Measurements from ENCODE around the gene MAP4K2.
"Not testable (repeated sequence)": the region's sequence is repeated elsewhere in the genome, so short reads cannot be mapped to it uniquely, and the experiment has no call there.

Gene MAP4K2

DNA sequence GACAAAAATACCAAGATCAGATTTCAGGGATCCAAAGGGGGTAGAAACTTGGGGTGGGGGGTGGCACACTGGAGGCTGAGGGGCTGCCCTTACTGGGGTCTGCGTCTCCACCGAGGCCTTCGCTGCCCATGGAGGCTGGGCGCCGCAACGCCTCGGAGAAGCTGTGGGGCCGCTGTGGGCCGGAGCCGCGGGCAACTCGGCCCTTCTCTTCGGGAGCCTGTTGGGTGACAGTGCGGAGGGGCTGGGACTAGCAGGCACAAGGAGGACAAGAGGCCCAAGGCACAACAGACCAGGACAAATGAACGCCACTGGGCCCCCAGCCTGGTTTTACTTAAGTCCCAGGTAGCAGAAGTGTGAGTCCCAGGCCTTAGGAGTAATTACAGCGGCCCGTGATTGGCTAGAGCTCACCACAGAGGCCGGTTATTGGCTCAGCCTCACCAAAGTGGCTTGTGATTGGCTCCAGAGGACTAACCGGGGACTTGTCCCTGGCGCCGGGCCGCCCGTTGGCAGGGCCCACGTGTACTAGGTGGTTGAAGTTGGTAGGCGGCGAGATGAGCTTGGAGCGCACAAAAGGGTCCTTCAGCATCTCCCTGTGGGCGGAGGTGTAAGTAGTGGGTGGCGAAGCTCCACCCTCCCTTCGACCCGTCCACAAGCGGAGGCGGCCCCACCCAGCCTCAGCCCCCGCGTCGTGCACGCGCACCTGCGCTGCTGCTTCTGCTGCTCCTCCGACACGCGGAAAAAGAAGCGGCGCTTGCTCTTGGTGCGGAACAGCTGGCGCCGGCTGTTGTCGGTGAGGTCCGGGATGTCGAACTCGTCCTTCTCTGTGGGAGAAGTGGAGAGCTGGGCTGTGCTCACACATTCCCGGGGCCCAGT, 23.8 kb upstream of the MAP4K2 start:
- no peaks in the 10 kb centered on the region for H3K36me3 ChIP-seq (ENCODE audit: insufficient read depth, low read length)
- no peaks in the 10 kb centered on the region for H3K4me1 ChIP-seq (ENCODE audit: insufficient read depth, low read length)
- no peak overlapping the region for H3K27ac ChIP-seq (ENCODE audit: low read depth, low read length)
- no peak overlapping the region for H3K9ac ChIP-seq (ENCODE audit: low read length)
- no peak overlapping the region for H3K4me3 ChIP-seq (ENCODE audit: low read depth in 1 of 2, low read length in 2 of 2)
- no peaks in the 10 kb centered on the region for H3K9me3 ChIP-seq (ENCODE audit: low read length)
- no peaks in the 10 kb centered on the region for H3K27me3 ChIP-seq (ENCODE audit: control insufficient read depth in 1 of 2, insufficient read depth in 2 of 2, low read length in 2 of 2)

DNA sequence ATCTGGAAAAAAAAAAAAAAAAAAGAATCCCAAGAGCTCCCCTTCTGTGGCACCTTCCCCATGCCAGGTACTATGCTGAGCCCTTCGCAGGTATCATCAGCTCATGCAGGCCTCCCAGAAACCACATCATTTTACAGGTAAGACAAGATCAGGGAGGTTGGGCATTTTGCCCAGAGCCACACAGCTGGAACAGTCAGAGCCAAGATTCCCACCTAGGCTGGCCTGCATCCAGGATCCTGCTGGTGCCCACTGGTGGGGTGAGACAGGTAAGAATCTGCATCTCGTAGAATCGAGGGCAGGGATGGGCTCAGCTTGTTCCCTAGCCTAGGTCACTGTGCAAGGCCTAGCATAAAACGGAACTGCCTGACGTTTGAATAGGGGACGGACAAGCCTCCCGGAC, 23.0 kb upstream of the MAP4K2 start:
- no peak overlapping the region for H3K27ac ChIP-seq (ENCODE audit: low read depth, low read length)
- H3K36me3 ChIP-seq (ENCODE audit: insufficient read depth, low read length) = no peaks in the 10 kb centered on the region
- no peaks in the 10 kb centered on the region for H3K4me1 ChIP-seq (ENCODE audit: insufficient read depth, low read length)
- H3K9me3 ChIP-seq (ENCODE audit: low read length) = no peaks in the 10 kb centered on the region
- H3K4me3 ChIP-seq (ENCODE audit: low read depth in 1 of 2, low read length in 2 of 2) = no peak overlapping the region
- H3K9ac ChIP-seq (ENCODE audit: low read length) = no peak overlapping the region
- no peaks in the 10 kb centered on the region for H3K27me3 ChIP-seq (ENCODE audit: control insufficient read depth in 1 of 2, insufficient read depth in 2 of 2, low read length in 2 of 2)

DNA sequence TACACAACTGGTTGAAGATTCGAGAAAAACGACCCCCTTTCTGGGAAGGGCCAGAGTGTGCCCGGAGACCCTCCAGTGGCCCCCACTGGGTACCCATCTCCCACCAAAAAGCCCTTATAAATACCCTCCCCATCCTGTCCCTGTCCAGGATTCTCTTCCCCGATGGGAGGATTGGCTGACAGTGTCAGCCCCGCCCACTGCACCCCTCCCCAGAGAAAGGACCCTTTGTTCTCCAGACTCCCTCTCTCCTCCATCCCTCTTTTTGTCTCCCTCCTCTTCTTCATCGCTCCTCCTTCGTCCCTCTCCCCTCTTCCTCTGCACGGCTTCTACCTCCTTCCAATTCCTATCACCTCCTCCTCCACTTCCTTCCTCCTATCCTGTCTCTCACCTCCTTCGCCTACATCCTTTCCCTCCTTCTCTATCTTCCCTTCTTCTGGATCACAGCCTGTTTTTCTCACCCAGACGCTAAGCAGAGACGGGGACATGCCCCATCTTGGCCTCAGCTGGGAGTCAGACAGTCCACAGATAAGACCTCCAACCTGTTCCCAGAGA, 20.6 kb upstream of the MAP4K2 start:
- H3K4me3 ChIP-seq (ENCODE audit: low read depth in 1 of 2, low read length in 2 of 2) = no peak overlapping the region
- H3K4me1 ChIP-seq (ENCODE audit: insufficient read depth, low read length) = no peaks in the 10 kb centered on the region
- no peak overlapping the region for H3K27ac ChIP-seq (ENCODE audit: low read depth, low read length)
- H3K27me3 ChIP-seq (ENCODE audit: control insufficient read depth in 1 of 2, insufficient read depth in 2 of 2, low read length in 2 of 2) = no peaks in the 10 kb centered on the region
- no peaks in the 10 kb centered on the region for H3K36me3 ChIP-seq (ENCODE audit: insufficient read depth, low read length)
- no peaks in the 10 kb centered on the region for H3K9me3 ChIP-seq (ENCODE audit: low read length)
- no peak overlapping the region for H3K9ac ChIP-seq (ENCODE audit: low read length)

GRCh38 chr11:64817476-64817875, 14.5 kb upstream of the MAP4K2 start:
- no peak overlapping the region for H3K9ac ChIP-seq (ENCODE audit: low read length)
- no peaks in the 10 kb centered on the region for H3K27me3 ChIP-seq (ENCODE audit: control insufficient read depth in 1 of 2, insufficient read depth in 2 of 2, low read length in 2 of 2)
- H3K4me1 ChIP-seq (ENCODE audit: insufficient read depth, low read length) = no peaks in the 10 kb centered on the region
- no peak overlapping the region for H3K27ac ChIP-seq (ENCODE audit: low read depth, low read length)
- no peaks in the 10 kb centered on the region for H3K36me3 ChIP-seq (ENCODE audit: insufficient read depth, low read length)
- H3K4me3 ChIP-seq (ENCODE audit: low read depth in 1 of 2, low read length in 2 of 2) = no peak overlapping the region
- H3K9me3 ChIP-seq (ENCODE audit: low read length) = no peaks in the 10 kb centered on the region

- not testable (repeated sequence) for H3K9ac ChIP-seq (ENCODE audit: low read length); H3K27me3 ChIP-seq (ENCODE audit: control insufficient read depth in 1 of 2, insufficient read depth in 2 of 2, low read length in 2 of 2); H3K27ac ChIP-seq (ENCODE audit: low read depth, low read length); H3K9me3 ChIP-seq (ENCODE audit: low read length); H3K4me1 ChIP-seq (ENCODE audit: insufficient read depth, low read length); H3K4me3 ChIP-seq (ENCODE audit: low read depth in 1 of 2, low read length in 2 of 2); H3K36me3 ChIP-seq (ENCODE audit: insufficient read depth, low read length)
Observed at GRCh38 chr11:64815433-64815832, 12.4 kb upstream of the MAP4K2 start.

DNA sequence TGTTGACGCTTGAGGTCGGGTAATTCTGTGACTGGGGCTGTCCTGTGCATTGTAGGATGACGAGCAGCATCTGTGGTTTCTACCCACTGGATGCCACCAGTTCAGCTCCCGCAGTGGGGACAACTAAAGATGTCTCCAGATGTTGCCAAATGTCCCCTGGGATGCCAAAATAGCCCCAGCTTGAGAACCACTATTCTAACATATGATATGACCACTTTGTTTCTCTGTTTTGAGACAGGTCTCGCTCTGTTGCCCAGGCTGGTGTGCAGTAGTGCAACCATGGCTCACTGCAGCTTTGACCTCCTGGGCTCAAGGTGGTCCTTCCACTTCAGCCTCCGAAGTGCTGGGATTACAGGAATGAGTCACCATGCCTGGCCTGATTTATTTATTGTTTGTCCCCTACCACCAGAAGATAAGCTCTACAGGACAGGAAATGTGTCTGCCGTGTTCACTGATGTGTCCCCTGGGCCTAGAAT, 11.7 kb upstream of the MAP4K2 start:
- Histone ChIP-seq H3K4me3 (ENCODE audit: low read depth in 1 of 2, low read length in 2 of 2) (no peak overlapping the region), H3K27ac (ENCODE audit: low read depth, low read length) (no peak overlapping the region), H3K9ac (ENCODE audit: low read length) (no peak overlapping the region), H3K36me3 (ENCODE audit: insufficient read depth, low read length) (no peaks in the 10 kb centered on the region), H3K4me1 (ENCODE audit: insufficient read depth, low read length) (peaks cover 2% of the 10 kb centered on the region), H3K9me3 (ENCODE audit: low read length) (no peaks in the 10 kb centered on the region), H3K27me3 (ENCODE audit: control insufficient read depth in 1 of 2, insufficient read depth in 2 of 2, low read length in 2 of 2) (no peaks in the 10 kb centered on the region)

DNA sequence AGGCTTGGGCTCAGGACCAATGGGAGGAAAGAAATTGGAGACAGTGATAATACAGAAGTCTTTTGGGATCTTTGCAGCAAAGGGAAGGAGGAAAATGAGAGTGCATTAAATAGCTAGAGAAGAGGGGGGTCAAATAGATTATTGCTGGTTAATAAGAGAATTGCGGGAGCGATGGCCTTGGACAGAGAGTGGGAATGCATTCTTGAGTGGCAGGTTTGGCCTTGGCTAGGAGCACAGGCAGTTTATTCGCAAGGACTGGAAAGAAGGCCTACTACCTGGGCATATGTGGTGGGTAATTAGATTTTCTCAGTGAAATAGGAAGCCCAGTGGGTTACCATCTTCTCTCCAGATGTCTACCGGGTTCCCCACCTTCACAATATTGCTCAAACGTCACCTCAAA, 10.8 kb upstream of the MAP4K2 start:
- H3K27ac ChIP-seq (ENCODE audit: low read depth, low read length) = no peak overlapping the region
- H3K36me3 ChIP-seq (ENCODE audit: insufficient read depth, low read length) = no peaks in the 10 kb centered on the region
- no peak overlapping the region for H3K4me3 ChIP-seq (ENCODE audit: low read depth in 1 of 2, low read length in 2 of 2)
- H3K9ac ChIP-seq (ENCODE audit: low read length) = no peak overlapping the region
- peaks cover 8% of the 10 kb centered on the region for H3K4me1 ChIP-seq (ENCODE audit: insufficient read depth, low read length)
- H3K27me3 ChIP-seq (ENCODE audit: control insufficient read depth in 1 of 2, insufficient read depth in 2 of 2, low read length in 2 of 2) = no peaks in the 10 kb centered on the region
- H3K9me3 ChIP-seq (ENCODE audit: low read length) = no peaks in the 10 kb centered on the region

- Histone ChIP-seq H3K4me3 (ENCODE audit: low read depth in 1 of 2, low read length in 2 of 2) (peak overlapping the region; percentile 14 to 77), H3K4me1 (ENCODE audit: insufficient read depth, low read length) (peaks cover 8% of the 10 kb centered on the region), H3K9ac (ENCODE audit: low read length) (no peak overlapping the region), H3K27ac (ENCODE audit: low read depth, low read length) (no peak overlapping the region), H3K27me3 (ENCODE audit: control insufficient read depth in 1 of 2, insufficient read depth in 2 of 2, low read length in 2 of 2) (no peaks in the 10 kb centered on the region), H3K36me3 (ENCODE audit: insufficient read depth, low read length) (peaks cover 3% of the 10 kb centered on the region), H3K9me3 (ENCODE audit: low read length) (no peaks in the 10 kb centered on the region)
Observed at GRCh38 chr11:64810891-64811272, 7.9 kb upstream of the MAP4K2 start.

DNA sequence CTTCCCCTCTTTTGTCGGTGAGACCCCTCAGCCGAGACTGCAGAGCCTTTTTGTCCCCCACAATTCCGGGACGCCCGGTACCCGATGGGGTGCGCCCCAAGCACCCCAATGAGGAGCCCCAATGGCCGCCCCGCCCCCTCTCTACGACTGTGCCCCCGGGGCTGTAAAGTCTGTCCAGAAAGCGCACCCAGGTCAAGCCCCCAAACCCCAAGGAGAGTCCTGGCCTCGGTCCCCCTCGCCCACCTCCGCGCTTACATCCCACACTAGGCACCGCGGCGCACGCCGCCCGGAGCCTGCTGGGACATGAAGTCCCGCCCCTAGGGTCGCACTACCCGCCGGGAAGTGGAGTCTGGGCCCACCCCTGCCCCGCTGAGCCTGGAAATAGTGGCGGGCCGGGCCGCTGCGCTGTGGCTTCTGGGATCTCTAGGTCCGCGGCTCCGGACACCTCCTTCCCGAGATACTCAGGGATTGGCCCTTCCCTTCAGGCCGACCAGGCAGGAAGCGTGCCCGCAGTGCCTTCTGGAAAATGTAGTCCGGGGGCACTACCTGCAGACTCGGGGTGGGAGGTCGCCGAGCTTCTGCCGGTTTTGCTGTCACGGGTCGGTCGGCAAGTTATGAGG, 7.4 kb upstream of the MAP4K2 start, which contains the start of gene MEN1:
Gene MEN1 (minus strand): TSS at position 281 of the 620 bp plus-strand sequence. CDS start 442 bp downstream, outside the sequence.
- peak within 1 kb of the TSS; percentile 28 for H3K27ac ChIP-seq (ENCODE audit: low read depth, low read length)
- H3K4me3 ChIP-seq (ENCODE audit: low read depth in 1 of 2, low read length in 2 of 2) = peak within 1 kb of the TSS; percentile 77 to 97
- H3K27me3 ChIP-seq (ENCODE audit: control insufficient read depth in 1 of 2, insufficient read depth in 2 of 2, low read length in 2 of 2) = no peaks in the 10 kb centered on the region
- H3K9ac ChIP-seq (ENCODE audit: low read length) = peak within 1 kb of the TSS; percentile 49
- peaks cover 8% of the 10 kb centered on the region for H3K4me1 ChIP-seq (ENCODE audit: insufficient read depth, low read length)
- peaks cover 4% of the 10 kb centered on the region for H3K36me3 ChIP-seq (ENCODE audit: insufficient read depth, low read length)
- H3K9me3 ChIP-seq (ENCODE audit: low read length) = no peaks in the 10 kb centered on the region

DNA sequence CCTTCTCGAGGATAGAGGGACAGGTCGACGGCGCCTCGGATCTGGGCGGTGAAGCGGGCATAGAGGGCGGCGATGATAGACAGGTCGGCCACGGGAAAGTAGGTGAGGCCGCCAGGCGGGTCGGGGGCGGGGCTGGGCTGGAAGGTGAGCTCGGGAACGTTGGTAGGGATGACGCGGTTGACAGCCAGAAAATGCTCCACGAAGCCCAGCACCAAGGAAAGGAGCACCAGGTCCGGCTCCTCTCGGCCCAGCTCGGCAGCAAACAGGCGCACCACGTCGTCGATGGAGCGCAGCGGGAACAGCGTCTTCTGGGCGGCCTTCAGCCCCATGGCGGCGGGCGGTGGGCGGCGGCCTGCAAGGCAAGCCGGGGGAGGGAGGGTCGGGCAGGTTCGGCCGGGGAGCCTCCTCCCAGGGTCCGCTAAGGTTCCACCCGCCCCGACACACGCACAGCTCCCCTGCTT, 6.8 kb upstream of the MAP4K2 start:
- Histone ChIP-seq H3K27ac (ENCODE audit: low read depth, low read length) (peak overlapping the region; percentile 28), H3K27me3 (ENCODE audit: control insufficient read depth in 1 of 2, insufficient read depth in 2 of 2, low read length in 2 of 2) (no peaks in the 10 kb centered on the region), H3K9ac (ENCODE audit: low read length) (peak overlapping the region; percentile 49)

DNA sequence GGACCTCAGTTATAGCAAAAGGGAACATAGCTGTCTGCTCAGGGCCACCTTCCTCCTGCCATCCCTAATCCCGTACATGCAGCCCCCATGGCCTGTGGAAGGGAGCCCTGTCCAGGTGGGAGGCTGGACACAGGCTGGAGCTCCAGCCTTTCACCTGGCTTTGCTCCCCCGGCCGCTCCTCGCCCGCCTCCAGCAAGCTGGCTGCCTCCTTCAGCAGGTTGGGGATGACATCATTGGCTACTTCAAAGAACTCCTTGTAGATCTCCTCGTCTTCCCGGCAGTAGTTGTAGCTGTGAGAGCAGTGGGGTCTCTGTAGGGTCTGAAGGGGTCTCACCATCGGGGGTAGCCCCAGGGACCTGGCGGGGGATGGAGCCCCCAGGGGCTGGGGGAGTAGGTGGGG, 2.5 kb upstream of the MAP4K2 start:
- Histone ChIP-seq H3K4me1 (ENCODE audit: insufficient read depth, low read length) (peaks cover 28% of the 10 kb centered on the region), H3K4me3 (ENCODE audit: low read depth in 1 of 2, low read length in 2 of 2) (no peak overlapping the region), H3K27me3 (ENCODE audit: control insufficient read depth in 1 of 2, insufficient read depth in 2 of 2, low read length in 2 of 2) (no peaks in the 10 kb centered on the region), H3K9me3 (ENCODE audit: low read length) (no peaks in the 10 kb centered on the region), H3K27ac (ENCODE audit: low read depth, low read length) (no peak overlapping the region), H3K9ac (ENCODE audit: low read length) (no peak overlapping the region), H3K36me3 (ENCODE audit: insufficient read depth, low read length) (peaks cover 14% of the 10 kb centered on the region)

More for the DNA sequence above, 6.8 kb upstream of the MAP4K2 start:
- peaks cover 10% of the 10 kb centered on the region for H3K36me3 ChIP-seq (ENCODE audit: insufficient read depth, low read length)
- H3K4me1 ChIP-seq (ENCODE audit: insufficient read depth, low read length) = peaks cover 8% of the 10 kb centered on the region
- peak overlapping the region; percentile 77 to 97 for H3K4me3 ChIP-seq (ENCODE audit: low read depth in 1 of 2, low read length in 2 of 2)
- no peaks in the 10 kb centered on the region for H3K9me3 ChIP-seq (ENCODE audit: low read length)

All from muscle layer of colon (tissue), 2 donors.